HepG2 (cell line): ENCODE results near the gene IL17RA. TPM values are rescaled to one million over a fixed set of nuclear protein-coding genes. Genes with fewer than 3 reads are reported as not detected.
"Not testable (repeated sequence)": the region's sequence is repeated elsewhere in the genome, so short reads cannot be mapped to it uniquely, and the experiment has no call there.

Source experiments
- ATAC-seq: fragments of 200-7000 bp; cut with Tn5 transposase; 3 replicates; pipeline ENCODE4 v1.9.1; 2020; ENCODE audit warnings: mild to moderate bottlenecking, moderate library complexity
- BruUV-seq: library from RNA; stranded (reverse); fragments of 400-500 nt; replicated peaks from 2 replicates; lab custom pipeline; 2021; lab: Mats Ljungman, UMichigan
- CTCF ChIA-PET: fragments of 300-600 bp; formaldehyde crosslinking; extraction: SDS; loops from one replicate; lab custom pipeline; 2021; ENCODE audit warnings: low total read pairs, inconsistent platforms, low intra/inter-chr PET ratio; lab: Yijun Ruan, JAX
- POLR2A ChIA-PET: fragments of 350-600 bp; sonication (Branson Sonifier 250); formaldehyde crosslinking; loops from one replicate; lab custom pipeline; 2020; ENCODE audit warnings: antibody characterized with exemption, inconsistent platforms; lab: Yijun Ruan, JAX
- DNase-seq: peaks from one replicate; pipeline ENCODE4 v3.0.0-alpha.2; 2015; ENCODE audit warnings: low spot score
- FAIRE-seq: peaks from 3 replicates; lab custom pipeline; 2011; peaks lifted over from hg19 to GRCh38; lab: Jason Lieb, UNC
- H2AFZ ChIP-seq: one replicate; pipeline ENCODE4 v1.6.1; 2011; ENCODE audit warnings: low read length, inconsistent platforms
- H3K27ac ChIP-seq: fragments of 300-600 bp; 3 replicates; pipeline ENCODE4 v1.8.0; 2011; ENCODE audit warnings: mixed run types, mild to moderate bottlenecking, mixed read lengths, low read length, inconsistent platforms; ENCODE audit not compliant: insufficient read depth; ENCODE audit errors: extremely low read length
- H3K27me3 ChIP-seq, 2 experiments: fragments of 200-600 bp in 1 of 2; 2 replicates in 1 of 2; 3 replicates in 1 of 2; pipeline versions ENCODE4 v1.6.0 to v1.8.0; 2011; ENCODE audit warnings: low read length in 2 of 2, mild to moderate bottlenecking in 2 of 2, moderate library complexity in 2 of 2, inconsistent platforms in 1 of 2; ENCODE audit not compliant: insufficient read depth in 2 of 2, control insufficient read depth in 1 of 2
- H3K36me3 ChIP-seq, 2 experiments: fragments of 200-600 bp in 1 of 2; replicated peaks in 1 of 2; 2 replicates in 1 of 2; 3 replicates in 1 of 2; pipeline versions ENCODE4 v1.5.1 to v1.8.0; 2011; ENCODE audit warnings: low read length in 2 of 2, inconsistent platforms in 1 of 2; ENCODE audit not compliant: insufficient read depth in 2 of 2, control insufficient read depth in 1 of 2
- H3K4me1 ChIP-seq: 2 replicates; pipeline ENCODE4 v1.5.1; 2012; ENCODE audit warnings: low read length, inconsistent platforms; ENCODE audit not compliant: insufficient read depth
- H3K4me2 ChIP-seq: 2 replicates; pipeline ENCODE4 v1.6.0; 2011; ENCODE audit warnings: low read depth, low read length, inconsistent platforms
- H3K4me3 ChIP-seq, 3 experiments: fragments of 200-600 bp in 1 of 3; sonication (generic), shearing (Covaris generic) in 1 of 3; replicated peaks in 1 of 3; 2 replicates each; pipeline ENCODE4 v1.5.1; 2011 to 2016; ENCODE audit warnings: low read length in 3 of 3, inconsistent platforms in 2 of 3, low read depth in 2 of 3, mild to moderate bottlenecking in 2 of 3, control low read depth in 1 of 3, mixed read lengths in 1 of 3; ENCODE audit not compliant: insufficient read depth in 1 of 3
- H3K79me2 ChIP-seq: one replicate; pipeline ENCODE4 v1.6.1; 2011; ENCODE audit warnings: low read length, inconsistent platforms; ENCODE audit not compliant: insufficient read depth
- H3K9ac ChIP-seq: 2 replicates; pipeline ENCODE4 v1.6.0; 2011; ENCODE audit warnings: mild to moderate bottlenecking, low read depth, low read length, inconsistent platforms; ENCODE audit not compliant: insufficient read depth
- H3K9me3 ChIP-seq: 2 replicates; pipeline ENCODE4 v1.5.1; 2012; ENCODE audit warnings: mild to moderate bottlenecking, low read length
- H4K20me1 ChIP-seq: 2 replicates; pipeline ENCODE4 v1.6.0; 2011; ENCODE audit warnings: inconsistent platforms, mild to moderate bottlenecking, low read length, moderate library complexity; ENCODE audit not compliant: insufficient read depth
- GABPB1 ChIP-seq: IDR thresholded peaks from 2 replicates; pipeline ENCODE4 v1.6.1; 2016; ENCODE audit warnings: mild to moderate bottlenecking, missing genetic modification reagents, moderate library complexity, missing compliant biosample characterization
- ZNF777 ChIP-seq: sonication (generic); formaldehyde crosslinking; IDR thresholded peaks from 2 replicates; pipeline ENCODE4 v1.4.0; 2020; ENCODE audit warnings: missing genetic modification reagents
- WGBS: methylation state at CpG from one replicate; pipeline ENCODE4 v1.1.6; 2017; ENCODE audit warnings: low lambda C conversion rate; 5-methylcytosine and 5-hydroxymethylcytosine counted together
- in situ Hi-C: cut with HindIII; loops from 2 replicates; pipeline ENCODE4 v1.10.0; 2017; ENCODE audit warnings: low pct_unique_long_range_greater_than_20kb; ENCODE audit not compliant: extremely low pct_ligation_motif_present
- intact Hi-C: fragments of 100-400 bp; cut with micrococcal nuclease; formaldehyde crosslinking; loops from one replicate; pipeline ENCODE4 v1.10.0; 2022; ENCODE audit not compliant: unreplicated experiment
- polyA plus RNA-seq, 8 experiments: library from polyadenylated mRNA; depleted of rRNA in 3 of 8; stranded (reverse) in 7 of 8; unstranded in 1 of 8; fragments of >200 nt; fragmentation: Illumina TruSeq in 4 of 8; extraction: Trizol in 4 of 8; gene quantifications; 2 replicates each; pipeline versions ENCODE4 v1.2.1 to v1.2.3, GENCODE V29; 2011 to 2016; ENCODE audit warnings: low read depth in 4 of 8, missing spikeins in 1 of 8, mixed read lengths in 1 of 8; ENCODE audit not compliant: insufficient read depth in 1 of 8
- total RNA-seq, 5 experiments: library from RNA; depleted of rRNA; stranded (reverse); fragments of >200 nt; fragmentation: Illumina TruSeq; extraction: Trizol; gene quantifications; 2 replicates each; pipeline ENCODE4 v1.2.3, GENCODE V29; 2016; ENCODE audit warnings: low read depth in 1 of 5
- TF ChIP-seq, protein P1 (sequence below): sonication (generic); formaldehyde crosslinking; IDR thresholded peaks from 2 replicates; pipeline ENCODE4 v1.4.0; 2020; ENCODE audit warnings: missing genetic modification reagents
- TF ChIP-seq, protein P2 (sequence below): sonication (generic); formaldehyde crosslinking; IDR thresholded peaks from 2 replicates; pipeline ENCODE4 v1.9.0; 2022; ENCODE audit warnings: missing genetic modification reagents, mild to moderate bottlenecking, borderline replicate concordance

IL17RA gene
- total and polyA plus RNA-seq, 2 of the 13 experiments (the other 11 are each of a cell fraction or from before 2014, with no cell fraction given) = 2.5 to 8.2 TPM

DNA sequence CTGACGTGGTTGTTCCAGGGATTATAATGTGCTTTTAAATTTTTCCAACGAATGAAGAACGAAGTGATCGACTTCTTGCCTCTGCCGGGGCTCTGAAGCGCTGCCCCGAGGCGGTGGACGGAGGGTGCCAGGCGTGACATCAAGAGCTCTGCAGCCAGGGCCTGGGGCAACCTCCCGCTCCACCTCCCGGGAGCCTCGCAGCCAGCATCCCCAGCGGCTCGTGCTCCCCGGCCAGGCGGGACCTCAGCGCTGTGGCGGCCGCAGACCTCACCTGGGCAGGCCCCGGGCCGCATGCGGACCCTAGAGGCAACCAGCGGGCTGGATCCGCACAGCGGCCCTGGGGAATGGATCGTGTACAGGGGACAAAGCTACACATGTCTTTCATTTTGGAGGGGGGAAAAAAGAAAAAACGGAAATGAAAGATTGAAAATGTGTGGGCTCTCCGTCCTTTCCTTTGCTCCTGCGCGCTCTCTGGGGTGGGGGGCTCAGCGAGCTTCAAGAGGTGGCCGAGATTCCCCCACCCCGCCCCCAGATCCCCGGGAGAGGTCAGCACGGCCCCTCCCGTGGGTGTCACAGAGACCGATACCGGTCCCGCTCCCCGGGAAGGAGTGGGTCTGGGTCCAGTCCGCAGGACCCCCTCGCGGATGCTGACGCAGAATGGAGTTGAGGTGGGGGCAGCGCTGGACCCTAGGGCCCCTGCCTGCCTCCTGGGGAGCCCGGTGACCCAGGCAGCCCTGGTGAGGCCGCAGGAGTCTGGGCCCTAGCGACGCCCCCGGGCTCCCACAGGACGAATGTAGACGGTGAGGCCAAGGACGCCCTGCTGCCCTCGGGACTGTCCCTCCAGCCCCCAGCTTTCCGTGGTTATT lies 48.6 kb upstream of the IL17RA start:
- WGBS = 38% methylated on average over 50 of the region's 56 CpGs
- BruUV-seq, H3K4me3 ChIP-seq, POLR2A ChIA-PET, H3K4me1 ChIP-seq, H3K9me3 ChIP-seq, H3K4me2 ChIP-seq, in situ Hi-C loops, intact Hi-C loops, DNase-seq, H3K36me3 ChIP-seq, H3K27ac ChIP-seq, CTCF ChIA-PET, FAIRE-seq, H3K27me3 ChIP-seq, H3K9ac ChIP-seq: not testable (repeated sequence)
- TF ChIP-seq, protein P1, sequence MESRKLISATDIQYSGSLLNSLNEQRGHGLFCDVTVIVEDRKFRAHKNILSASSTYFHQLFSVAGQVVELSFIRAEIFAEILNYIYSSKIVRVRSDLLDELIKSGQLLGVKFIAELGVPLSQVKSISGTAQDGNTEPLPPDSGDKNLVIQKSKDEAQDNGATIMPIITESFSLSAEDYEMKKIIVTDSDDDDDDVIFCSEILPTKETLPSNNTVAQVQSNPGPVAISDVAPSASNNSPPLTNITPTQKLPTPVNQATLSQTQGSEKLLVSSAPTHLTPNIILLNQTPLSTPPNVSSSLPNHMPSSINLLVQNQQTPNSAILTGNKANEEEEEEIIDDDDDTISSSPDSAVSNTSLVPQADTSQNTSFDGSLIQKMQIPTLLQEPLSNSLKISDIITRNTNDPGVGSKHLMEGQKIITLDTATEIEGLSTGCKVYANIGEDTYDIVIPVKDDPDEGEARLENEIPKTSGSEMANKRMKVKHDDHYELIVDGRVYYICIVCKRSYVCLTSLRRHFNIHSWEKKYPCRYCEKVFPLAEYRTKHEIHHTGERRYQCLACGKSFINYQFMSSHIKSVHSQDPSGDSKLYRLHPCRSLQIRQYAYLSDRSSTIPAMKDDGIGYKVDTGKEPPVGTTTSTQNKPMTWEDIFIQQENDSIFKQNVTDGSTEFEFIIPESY (CRISPR knock-in tag) = 0 out of 2 replicates have a peak, but pooled peaks have one; percentile 10
- TF ChIP-seq, all 625 proteins: peak for 1; not testable (repeated sequence) for 624
- ATAC-seq = peak; percentile 41
- not testable (repeated sequence) for H4K20me1 ChIP-seq, H2AFZ ChIP-seq, H3K79me2 ChIP-seq

DNA sequence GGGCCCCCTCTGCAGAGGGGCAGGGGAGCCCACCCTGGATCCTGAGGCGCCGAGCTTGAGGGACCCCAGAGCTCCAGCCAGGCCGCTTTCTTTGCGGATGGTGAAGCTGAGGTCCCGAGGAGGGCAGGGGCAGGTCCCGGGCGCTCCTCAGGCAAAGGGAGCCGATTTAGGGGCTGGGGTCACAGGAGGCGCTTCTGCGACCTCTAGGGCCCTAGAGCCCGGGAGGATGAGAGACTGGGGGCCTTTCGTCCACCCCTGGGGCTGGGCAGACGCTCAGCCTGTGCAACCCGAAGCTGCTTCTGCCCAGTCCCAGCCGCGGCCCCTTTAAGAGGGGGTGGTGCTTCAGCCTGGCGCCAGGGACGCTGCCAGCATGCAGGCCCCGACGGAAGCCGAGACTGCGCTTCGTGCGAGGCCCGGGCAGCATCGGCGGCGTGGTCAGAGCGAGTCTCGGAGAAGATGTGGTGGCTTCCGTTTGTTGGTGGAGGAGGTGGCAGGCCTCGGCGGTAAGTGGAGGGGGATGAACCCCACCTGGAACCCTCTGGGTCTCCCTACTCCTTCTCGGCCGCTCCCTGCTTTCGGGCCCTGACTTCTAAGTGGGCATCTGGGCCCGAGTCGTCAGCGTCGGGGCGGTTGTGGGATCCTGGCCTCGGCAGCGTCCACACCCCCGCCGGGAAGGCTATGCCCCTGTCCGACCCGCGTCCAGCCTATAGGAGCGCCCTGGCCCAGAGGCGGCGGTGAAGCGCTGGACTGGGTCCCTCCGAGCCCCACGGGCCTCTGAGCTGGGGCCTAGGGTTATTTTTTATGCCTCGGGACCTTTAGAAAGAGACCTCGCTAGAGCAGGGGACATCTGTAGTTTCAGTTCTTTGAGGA lies 47.7 kb upstream of the IL17RA start:
- 63% methylated on average over 12 of the region's 56 CpGs for WGBS
- TF ChIP-seq ZNF777 (peak; percentile 48; the same call in 1 of the 2 replicates), GABPB1 (peak; percentile 21; the same call in 1 of the 2 replicates)
- TF ChIP-seq, protein P2, sequence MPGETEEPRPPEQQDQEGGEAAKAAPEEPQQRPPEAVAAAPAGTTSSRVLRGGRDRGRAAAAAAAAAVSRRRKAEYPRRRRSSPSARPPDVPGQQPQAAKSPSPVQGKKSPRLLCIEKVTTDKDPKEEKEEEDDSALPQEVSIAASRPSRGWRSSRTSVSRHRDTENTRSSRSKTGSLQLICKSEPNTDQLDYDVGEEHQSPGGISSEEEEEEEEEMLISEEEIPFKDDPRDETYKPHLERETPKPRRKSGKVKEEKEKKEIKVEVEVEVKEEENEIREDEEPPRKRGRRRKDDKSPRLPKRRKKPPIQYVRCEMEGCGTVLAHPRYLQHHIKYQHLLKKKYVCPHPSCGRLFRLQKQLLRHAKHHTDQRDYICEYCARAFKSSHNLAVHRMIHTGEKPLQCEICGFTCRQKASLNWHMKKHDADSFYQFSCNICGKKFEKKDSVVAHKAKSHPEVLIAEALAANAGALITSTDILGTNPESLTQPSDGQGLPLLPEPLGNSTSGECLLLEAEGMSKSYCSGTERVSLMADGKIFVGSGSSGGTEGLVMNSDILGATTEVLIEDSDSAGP = peak; percentile 63; the same call in 1 of the 2 replicates
- TF ChIP-seq, all 625 proteins: peak for 3; not testable (repeated sequence) for 622
- intact Hi-C loops, in situ Hi-C loops, BruUV-seq, POLR2A ChIA-PET, H4K20me1 ChIP-seq, H2AFZ ChIP-seq, FAIRE-seq, H3K9me3 ChIP-seq, H3K36me3 ChIP-seq, CTCF ChIA-PET, H3K27me3 ChIP-seq, DNase-seq, H3K4me1 ChIP-seq, H3K4me3 ChIP-seq, H3K27ac ChIP-seq, H3K4me2 ChIP-seq, H3K79me2 ChIP-seq, H3K9ac ChIP-seq: not testable (repeated sequence)
- ATAC-seq = peak; percentile 89
